Measurements from ENCODE around the gene OCA2. TPM values are rescaled to one million over a fixed set of nuclear protein-coding genes. Genes with fewer than 3 reads are reported as not detected.

The OCA2 gene
- total RNA-seq, 1 experiment from 2014 or later, result not detected

- BruUV-seq (replicated peaks), result no TSS peak
- intact Hi-C loops (cut with micrococcal nuclease), result no loop called here
- no peaks in the 10 kb centered on the region for H3K4me1 Mint-ChIP-seq (ENCODE audit: insufficient read depth, unreplicated experiment)
- peaks cover 22% of the 10 kb centered on the region for H3K9me3 Mint-ChIP-seq (ENCODE audit: unreplicated experiment)
- no peaks in the 10 kb centered on the region for H3K27me3 Mint-ChIP-seq (ENCODE audit: insufficient read depth, unreplicated experiment)
- POLR2A ChIA-PET, result no interaction called here
- no peak overlapping the region for H3K4me3 Mint-ChIP-seq (ENCODE audit: unreplicated experiment)
- CTCF ChIA-PET, result interaction anchor here (0.7 kb wide), 1 partner anchor 246 kb away, joined by 3 read pairs; no protein-coding TSS in a partner anchor
- no peak for DNase-seq (ENCODE audit: unreplicated experiment)
- TF ChIP-seq CTCF (IDR thresholded peaks at IDR 0.05; ENCODE audit: unreplicated experiment), result no peak
- no peaks in the 10 kb centered on the region for H3K36me3 Mint-ChIP-seq (ENCODE audit: insufficient read depth, unreplicated experiment)
- H3K27ac Mint-ChIP-seq (ENCODE audit: low read depth, unreplicated experiment), result no peak overlapping the region
Observed at GRCh38 chr15:27899583-27900285, 199.4 kb downstream of the OCA2 start.

- Mint-ChIP-seq H3K27me3 (ENCODE audit: insufficient read depth, unreplicated experiment) (no peaks in the 10 kb centered on the region), H3K27ac (ENCODE audit: low read depth, unreplicated experiment) (no peak overlapping the region), H3K36me3 (ENCODE audit: insufficient read depth, unreplicated experiment) (no peaks in the 10 kb centered on the region), H3K4me3 (ENCODE audit: unreplicated experiment) (no peak overlapping the region), H3K4me1 (ENCODE audit: insufficient read depth, unreplicated experiment) (no peaks in the 10 kb centered on the region), H3K9me3 (ENCODE audit: unreplicated experiment) (peaks cover 30% of the 10 kb centered on the region)
- intact Hi-C loops (cut with micrococcal nuclease), result no loop called here
- ChIA-PET CTCF (interaction anchor here (0.6 kb wide), 1 partner anchor 136 kb away, joined by 4 read pairs; no protein-coding TSS in a partner anchor), POLR2A (no interaction called here)
- DNase-seq (ENCODE audit: unreplicated experiment), result no peak
- no TSS peak for BruUV-seq (replicated peaks)
- no peak for TF ChIP-seq CTCF (IDR thresholded peaks at IDR 0.05; ENCODE audit: unreplicated experiment)
Observed at GRCh38 chr15:27897481-27897880, 201.6 kb downstream of the OCA2 start.

- ChIA-PET POLR2A (no interaction called here), CTCF (no interaction called here)
- no TSS peak for BruUV-seq (replicated peaks)
- intact Hi-C loops (cut with micrococcal nuclease), result no loop called here
- Mint-ChIP-seq H3K9me3 (ENCODE audit: unreplicated experiment) (peaks cover 21% of the 10 kb centered on the region), H3K27me3 (ENCODE audit: insufficient read depth, unreplicated experiment) (no peaks in the 10 kb centered on the region), H3K27ac (ENCODE audit: low read depth, unreplicated experiment) (no peak overlapping the region), H3K4me3 (ENCODE audit: unreplicated experiment) (no peak overlapping the region), H3K36me3 (ENCODE audit: insufficient read depth, unreplicated experiment) (no peaks in the 10 kb centered on the region), H3K4me1 (ENCODE audit: insufficient read depth, unreplicated experiment) (no peaks in the 10 kb centered on the region)
- no peak for TF ChIP-seq CTCF (IDR thresholded peaks at IDR 0.05; ENCODE audit: unreplicated experiment)
- no peak for DNase-seq (ENCODE audit: unreplicated experiment)
Observed at GRCh38 chr15:27894645-27895044, 204.5 kb downstream of the OCA2 start.

- no peak for DNase-seq (ENCODE audit: unreplicated experiment)
- Mint-ChIP-seq H3K9me3 (ENCODE audit: unreplicated experiment) (peaks cover 47% of the 10 kb centered on the region), H3K27me3 (ENCODE audit: insufficient read depth, unreplicated experiment) (no peaks in the 10 kb centered on the region), H3K27ac (ENCODE audit: low read depth, unreplicated experiment) (no peak overlapping the region), H3K36me3 (ENCODE audit: insufficient read depth, unreplicated experiment) (no peaks in the 10 kb centered on the region), H3K4me1 (ENCODE audit: insufficient read depth, unreplicated experiment) (no peaks in the 10 kb centered on the region), H3K4me3 (ENCODE audit: unreplicated experiment) (no peak overlapping the region)
- BruUV-seq (replicated peaks), result no TSS peak
- POLR2A ChIA-PET, result no interaction called here
- CTCF ChIA-PET, result no interaction called here
- no peak for TF ChIP-seq CTCF (IDR thresholded peaks at IDR 0.05; ENCODE audit: unreplicated experiment)
- intact Hi-C loops (cut with micrococcal nuclease), result no loop called here
Observed at GRCh38 chr15:27889258-27889657, 209.9 kb downstream of the OCA2 start.
